GM12873 (cell line): ENCODE data around the gene CRB3.
A peak's percentile ranks its signal among the peaks of the same experiment; 100 is the strongest.

Experiments used
- CTCF ChIP-seq: IDR thresholded peaks from 2 replicates; pipeline ENCODE4 v1.5.1; 2012; ENCODE audit warnings: low read depth, mild to moderate bottlenecking, moderate library complexity, low read length, control low read depth; ENCODE audit not compliant: insufficient read depth; ENCODE audit errors: missing control alignments

Gene CRB3

GRCh38 chr19:6421075-6422014, 42.7 kb upstream of the CRB3 start:
- TF ChIP-seq CTCF = no peak

GRCh38 chr19:6423499-6424194, 40.4 kb upstream of the CRB3 start:
- no peak for TF ChIP-seq CTCF

- no peak for TF ChIP-seq CTCF
These were observed 39.7 kb upstream of the CRB3 start, which contains the start of gene KHSRP for GRCh38 chr19:6424195-6424938. KHSRP (minus strand) TSS chr19:6424811; CDS start chr19:6424701, 110 bp downstream.

- no peak for TF ChIP-seq CTCF
These were observed 38.9 kb upstream of the CRB3 start for GRCh38 chr19:6424939-6425731.

DNA sequence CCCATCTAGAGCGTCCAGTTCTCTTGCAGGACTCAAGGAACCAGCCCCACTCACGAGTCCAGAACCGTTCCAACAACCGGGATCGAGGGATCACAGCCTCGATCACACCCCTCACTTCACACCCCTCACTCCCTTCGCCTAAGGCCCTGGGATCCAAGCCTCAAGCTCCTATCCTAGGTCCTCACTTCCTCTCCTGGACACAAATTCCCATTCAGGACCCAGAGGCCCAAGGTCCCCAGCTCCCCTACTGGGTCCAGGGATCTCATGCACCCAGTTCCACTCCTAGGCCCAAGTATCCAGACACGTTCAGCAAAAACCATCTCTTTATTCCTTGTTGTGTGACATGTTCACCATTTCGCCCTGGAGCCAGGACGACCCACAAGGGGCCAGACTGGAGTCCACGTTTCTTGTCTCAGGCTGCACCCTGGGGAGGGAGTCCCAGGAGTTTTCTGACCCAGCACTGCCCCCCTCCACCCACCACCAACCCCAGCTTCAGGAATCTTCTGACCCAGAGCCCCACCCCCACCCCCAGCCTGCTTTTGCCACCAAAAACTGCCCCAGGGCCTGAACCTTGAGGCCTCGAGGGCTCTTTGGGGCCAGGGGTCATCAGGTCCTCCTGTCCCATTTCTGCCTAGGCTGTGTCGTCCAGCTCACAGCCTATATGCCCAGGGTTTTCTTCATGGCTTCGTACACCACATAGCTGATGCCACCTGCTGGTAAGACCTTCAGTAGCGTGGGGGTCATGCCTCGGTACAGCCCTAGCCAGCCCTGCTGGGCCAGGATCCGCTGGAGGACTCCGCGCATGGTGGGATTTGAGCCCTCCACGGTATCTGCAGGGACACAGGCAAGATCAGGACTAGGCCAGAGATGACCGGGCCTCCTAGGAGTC, 38.1 kb upstream of the CRB3 start:
- TF ChIP-seq CTCF = peak; percentile 32

- TF ChIP-seq CTCF = no peak
These were observed 36.9 kb upstream of the CRB3 start for GRCh38 chr19:6427131-6427530.
